Myocyte (in vitro differentiated cells): ENCODE measurements around the gene ZNF25. TPM values are rescaled to one million over a fixed set of nuclear protein-coding genes. Genes with fewer than 3 reads are reported as not detected.
"Not testable (repeated sequence)": the region's sequence is repeated elsewhere in the genome, so short reads cannot be mapped to it uniquely, and the experiment has no call there.

Source experiments
- DNase-seq: peaks from one replicate; pipeline ENCODE4 v3.0.0-alpha.2; 2012; ENCODE audit warnings: low read depth
- total RNA-seq: library from RNA; depleted of rRNA; stranded (reverse); fragments of >200 nt; gene quantifications from 2 replicates; pipeline ENCODE4 v1.2.3, GENCODE V29; 2014

The ZNF25 gene
- total RNA-seq, 1 donor from 2014 or later, result 15.0 TPM

DNA sequence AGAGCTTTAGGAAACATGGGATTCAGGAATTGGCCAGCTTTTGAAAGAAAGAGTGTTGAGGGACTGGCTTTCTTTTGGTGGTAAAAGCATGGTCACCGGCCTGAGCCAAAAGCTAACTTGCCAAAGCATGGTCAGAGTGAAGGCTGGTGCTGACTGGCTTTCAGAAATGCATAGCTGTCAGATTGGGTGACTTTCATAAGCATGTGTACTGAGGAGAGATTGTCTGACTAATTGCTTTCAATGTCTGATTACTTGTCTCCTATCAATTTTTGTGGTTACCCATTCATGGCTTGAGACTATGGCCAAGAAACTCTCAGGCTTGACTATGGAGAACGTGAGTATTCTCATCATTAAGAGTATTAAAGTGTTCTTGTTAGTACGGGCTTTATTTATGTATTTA, 28.2 kb downstream of the ZNF25 start:
- DNase-seq, result peak; percentile 35

DNA sequence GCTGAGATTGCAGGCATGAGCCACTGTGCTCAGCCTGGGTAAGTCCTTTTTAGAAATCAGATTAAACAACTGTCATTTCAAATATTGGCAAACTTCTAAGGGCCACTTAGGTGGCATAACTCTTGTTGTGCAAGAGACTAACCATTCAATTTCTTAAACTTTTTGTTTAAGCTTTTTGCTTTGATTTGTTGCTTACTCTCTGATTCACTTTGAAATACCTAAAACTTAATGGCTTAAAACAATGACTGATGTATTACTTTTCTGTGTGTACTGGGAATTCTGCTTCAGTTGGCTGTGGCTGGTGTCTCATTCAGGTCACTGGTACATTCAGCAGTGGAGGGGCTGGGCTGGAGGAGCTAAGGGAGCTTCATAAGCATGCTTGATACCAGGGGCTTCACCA, 28.9 kb downstream of the ZNF25 start:
- DNase-seq, result no peak

DNA sequence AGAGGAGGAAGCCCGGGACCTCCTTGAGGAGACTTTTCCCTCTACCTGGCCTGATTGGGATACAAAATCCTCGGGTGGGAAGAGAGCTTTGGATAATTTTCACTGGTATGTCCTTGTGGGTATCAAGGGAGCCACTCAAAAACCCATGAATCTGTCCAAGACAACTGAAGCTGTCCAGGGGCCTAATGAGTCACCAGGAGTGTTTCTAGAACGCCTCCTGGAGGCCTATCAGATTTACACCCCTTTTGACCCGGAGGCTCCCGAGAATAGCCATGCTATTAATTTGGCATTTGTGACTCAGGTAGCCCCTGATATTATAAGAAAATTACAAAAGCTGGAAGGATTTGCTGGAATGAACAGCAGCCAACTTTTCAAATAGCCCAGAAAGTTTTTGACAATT, 38.6 kb downstream of the ZNF25 start:
- no peak for DNase-seq

DNA sequence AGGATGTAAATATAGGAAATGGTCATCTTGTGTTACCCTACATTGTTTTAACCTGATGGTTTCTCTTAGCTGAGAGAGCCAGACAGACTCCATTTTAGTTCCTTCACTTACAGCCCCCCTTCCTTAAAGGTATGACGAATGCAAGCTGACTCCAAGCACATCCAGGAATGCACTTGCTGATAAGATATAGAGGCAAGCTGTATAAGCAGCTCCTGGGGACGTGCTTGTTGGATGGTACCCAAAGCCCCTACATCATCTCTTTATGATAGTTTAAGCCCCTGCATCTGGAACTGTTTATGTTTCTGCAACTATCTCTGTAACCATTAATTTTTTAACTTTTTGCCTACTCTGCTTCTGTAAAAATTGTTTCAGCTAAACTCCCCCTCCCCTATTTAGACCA, 41.7 kb downstream of the ZNF25 start:
- DNase-seq, result no peak

DNA sequence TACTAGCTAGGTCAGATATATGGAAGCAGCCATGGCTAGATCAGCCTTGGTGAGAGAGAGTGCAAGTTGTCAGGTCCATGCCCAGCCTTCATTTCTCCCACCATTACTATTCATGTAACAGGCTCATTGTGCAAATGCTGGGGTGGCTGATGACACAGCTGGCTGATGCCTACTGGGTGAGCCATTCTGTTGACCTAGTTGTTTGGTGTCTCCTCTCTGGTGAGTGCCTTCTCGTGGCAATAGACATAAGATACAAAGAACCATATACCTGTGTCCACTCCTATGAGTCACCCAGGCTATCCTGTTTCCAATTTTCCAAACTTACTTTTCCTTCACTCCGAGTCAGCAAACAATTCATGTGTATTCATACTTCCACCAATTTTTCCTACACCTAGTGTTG, 46.0 kb downstream of the ZNF25 start:
- no peak for DNase-seq

DNA sequence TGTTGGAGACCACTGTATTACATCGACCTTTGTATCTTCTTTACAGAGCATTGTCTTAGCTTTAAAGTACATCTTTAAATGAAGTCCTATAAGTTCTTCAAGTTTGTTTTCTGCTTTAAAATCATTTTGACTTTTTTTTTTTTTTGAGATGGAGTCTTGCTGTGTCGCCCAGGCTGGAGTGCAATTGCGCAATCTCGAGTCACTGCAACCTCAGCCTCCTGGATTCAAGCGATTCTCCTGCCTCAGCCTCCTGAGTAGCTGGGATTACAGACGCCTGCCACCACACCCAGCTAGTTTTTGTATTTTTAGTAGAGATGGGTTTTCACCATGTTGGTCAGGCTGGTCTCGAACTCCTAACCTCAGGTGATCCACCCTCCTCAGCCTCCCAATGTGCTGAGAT, 68.3 kb downstream of the ZNF25 start:
- not testable (repeated sequence) for DNase-seq

DNA sequence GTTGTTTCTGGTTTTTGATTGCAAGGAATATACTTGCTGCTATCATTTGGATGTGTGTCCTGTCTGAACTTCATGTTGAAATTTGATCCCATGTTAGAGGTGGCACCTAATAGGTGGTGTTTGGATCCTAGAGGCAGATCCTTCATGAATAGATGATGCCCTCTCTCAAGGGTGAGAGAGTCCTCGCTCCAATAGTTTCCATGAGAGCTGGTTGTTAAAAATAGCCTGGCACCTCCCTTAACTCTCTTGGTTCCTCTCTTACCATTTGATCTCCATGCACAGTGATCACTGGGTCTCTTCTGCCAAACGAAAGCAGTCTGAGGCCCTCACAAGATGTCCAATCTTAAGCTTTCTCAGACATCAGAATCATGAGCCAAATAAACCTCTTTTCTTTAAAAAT, 70.1 kb downstream of the ZNF25 start:
- DNase-seq, result no peak

Other genes starting within 250 kb of the ZNF25 start
- 11.4 and 12.1 TPM in 2 replicates for gene ZNF248, start 119.0 kb downstream of the ZNF25 start, total RNA-seq
- 13.6 and 17.9 TPM in 2 replicates for gene ZNF33A, start 34.0 kb upstream of the ZNF25 start, total RNA-seq
- gene ZNF37A, start 117.7 kb upstream of the ZNF25 start, total RNA-seq, result 9.4 and 10.0 TPM in 2 replicates